ENCODE data around the gene ZNF454. TPM values are rescaled to one million over a fixed set of nuclear protein-coding genes. Genes with fewer than 3 reads are reported as not detected.

ZNF454 gene
- total RNA-seq, 1 donor, result 0.43 TPM

DNA sequence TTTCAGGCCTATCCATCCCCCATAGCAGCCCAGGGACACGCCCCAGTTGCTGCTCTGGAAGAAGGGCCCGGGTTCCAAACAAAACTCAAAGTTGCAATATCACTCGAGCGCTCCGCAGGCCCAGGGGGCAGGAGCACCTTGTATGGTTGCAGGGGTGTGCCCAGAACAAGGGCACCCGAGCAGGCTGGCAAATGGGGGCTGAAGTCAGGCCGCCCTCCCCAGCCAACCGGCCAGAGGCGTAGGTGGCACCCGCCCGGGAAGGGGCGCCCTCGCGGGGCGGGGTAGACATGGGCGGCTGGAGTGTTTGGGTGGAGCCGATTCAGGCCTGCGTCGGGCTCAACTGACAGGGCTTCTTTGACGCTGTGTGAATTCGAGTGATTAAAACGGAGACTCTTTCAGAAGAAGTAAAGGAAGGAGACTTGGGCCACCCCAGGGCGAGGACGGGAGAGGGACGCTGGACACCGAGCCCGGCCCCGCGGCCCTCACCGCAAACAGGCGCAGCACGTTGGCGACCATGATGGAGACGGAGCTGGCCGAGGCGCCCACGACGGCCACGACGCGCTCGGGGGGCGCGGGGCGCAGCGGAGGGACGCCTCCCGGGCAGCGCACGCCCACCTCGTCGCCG lies 53.1 kb downstream of the ZNF454 start:
- no peak overlapping the region for H3K4me3 ChIP-seq (ENCODE audit: low read depth, low read length)
- DNase-seq (ENCODE audit: low read depth), result no peak
- TF ChIP-seq, protein P1, sequence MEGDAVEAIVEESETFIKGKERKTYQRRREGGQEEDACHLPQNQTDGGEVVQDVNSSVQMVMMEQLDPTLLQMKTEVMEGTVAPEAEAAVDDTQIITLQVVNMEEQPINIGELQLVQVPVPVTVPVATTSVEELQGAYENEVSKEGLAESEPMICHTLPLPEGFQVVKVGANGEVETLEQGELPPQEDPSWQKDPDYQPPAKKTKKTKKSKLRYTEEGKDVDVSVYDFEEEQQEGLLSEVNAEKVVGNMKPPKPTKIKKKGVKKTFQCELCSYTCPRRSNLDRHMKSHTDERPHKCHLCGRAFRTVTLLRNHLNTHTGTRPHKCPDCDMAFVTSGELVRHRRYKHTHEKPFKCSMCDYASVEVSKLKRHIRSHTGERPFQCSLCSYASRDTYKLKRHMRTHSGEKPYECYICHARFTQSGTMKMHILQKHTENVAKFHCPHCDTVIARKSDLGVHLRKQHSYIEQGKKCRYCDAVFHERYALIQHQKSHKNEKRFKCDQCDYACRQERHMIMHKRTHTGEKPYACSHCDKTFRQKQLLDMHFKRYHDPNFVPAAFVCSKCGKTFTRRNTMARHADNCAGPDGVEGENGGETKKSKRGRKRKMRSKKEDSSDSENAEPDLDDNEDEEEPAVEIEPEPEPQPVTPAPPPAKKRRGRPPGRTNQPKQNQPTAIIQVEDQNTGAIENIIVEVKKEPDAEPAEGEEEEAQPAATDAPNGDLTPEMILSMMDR (IDR thresholded peaks at IDR 0.05; ENCODE audit: insufficient read depth, low read depth, low read length), result no peak

DNA sequence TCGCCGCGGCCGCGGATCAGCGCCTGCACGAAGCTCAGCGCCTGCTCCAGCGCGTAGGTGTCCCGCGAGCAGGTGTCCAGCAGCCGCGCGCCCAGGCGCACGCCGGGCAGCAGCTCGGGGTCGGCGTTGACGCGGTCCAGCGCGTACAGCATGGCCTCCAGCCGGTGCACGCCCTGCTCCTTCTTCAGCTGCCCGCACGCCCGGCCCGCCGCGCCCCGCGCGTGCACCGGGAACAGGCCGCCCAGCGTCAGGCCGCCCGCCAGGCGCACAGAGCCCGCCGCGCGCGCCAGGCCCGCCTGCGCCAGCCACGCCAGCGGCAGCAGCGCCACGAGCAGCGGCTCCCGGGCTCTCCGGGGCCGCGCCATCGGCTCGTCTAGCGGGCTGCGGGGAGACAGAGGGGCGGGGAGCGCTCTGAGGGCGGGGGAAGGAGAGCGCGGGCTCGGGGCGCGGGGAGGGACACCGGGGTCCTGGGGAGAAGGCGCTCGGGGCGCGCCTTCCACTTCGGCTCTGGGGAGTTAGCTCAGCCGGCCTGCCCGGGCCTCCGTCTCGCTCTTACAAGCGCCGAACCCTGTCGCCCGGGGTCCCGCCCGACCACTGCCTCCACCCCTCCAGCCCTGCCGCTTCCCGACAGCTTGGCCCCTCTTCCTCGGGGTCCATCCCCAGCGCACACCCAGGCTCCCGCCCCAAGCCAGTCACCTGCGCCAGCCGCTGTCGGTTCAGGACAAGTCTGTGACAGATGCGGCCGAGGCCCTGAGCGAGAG lies 53.8 kb downstream of the ZNF454 start, which contains the start of gene GRM6:
Gene GRM6, minus strand, starts transcription at position 741 of the 761 bp plus-strand sequence. Its CDS starts 376 bp downstream, at position 365.
- DNase-seq (ENCODE audit: low read depth), result no peak
- TF ChIP-seq, protein P1 (IDR thresholded peaks at IDR 0.05; ENCODE audit: insufficient read depth, low read depth, low read length), result no peak
- H3K4me3 ChIP-seq (ENCODE audit: low read depth, low read length), result no peak within 1 kb of the TSS

DNA sequence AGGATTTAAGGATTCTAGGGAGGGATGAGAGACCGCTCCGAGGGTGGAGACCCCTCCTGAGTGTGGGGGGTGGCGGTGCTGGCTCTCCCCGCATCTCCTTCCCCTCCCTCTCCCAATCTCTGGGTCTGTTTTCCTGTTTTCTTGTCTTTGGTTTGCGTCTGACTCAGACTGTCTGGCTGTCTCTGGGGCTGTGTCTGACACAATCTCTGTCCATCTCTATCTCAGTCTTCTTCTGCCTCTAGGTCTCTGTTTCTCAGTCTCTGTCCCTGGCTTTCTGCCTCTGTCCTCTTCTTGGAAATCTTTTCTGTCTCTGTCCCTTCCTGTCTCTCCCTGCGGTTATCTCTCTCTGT lies 54.3 kb downstream of the ZNF454 start:
- TF ChIP-seq, protein P1 (IDR thresholded peaks at IDR 0.05; ENCODE audit: insufficient read depth, low read depth, low read length), result no peak

DNA sequence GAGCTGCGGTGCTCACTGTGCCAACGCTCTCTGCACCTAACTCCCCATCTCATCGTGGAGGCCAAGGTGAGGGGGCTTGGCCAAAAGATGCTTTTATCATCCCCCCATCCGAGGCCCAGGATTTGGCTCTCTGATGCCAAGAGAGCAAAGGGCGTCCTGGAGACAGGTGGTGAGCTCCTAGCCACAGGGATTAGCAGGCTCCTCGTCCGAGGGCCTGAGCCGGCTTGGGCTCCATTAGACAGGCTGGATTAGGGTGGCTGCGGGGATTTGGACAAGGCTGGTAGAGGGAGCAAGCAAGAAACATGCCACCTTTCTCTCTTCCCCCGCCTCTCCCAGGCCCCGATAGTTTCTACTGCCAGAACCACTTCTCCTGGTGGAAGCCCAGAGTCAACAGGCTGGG lies 55.2 kb downstream of the ZNF454 start:
- H3K4me3 ChIP-seq (ENCODE audit: low read depth, low read length), result no peak overlapping the region
- TF ChIP-seq, protein P1 (IDR thresholded peaks at IDR 0.05; ENCODE audit: insufficient read depth, low read depth, low read length), result no peak
- DNase-seq (ENCODE audit: low read depth), result no peak

More for the DNA sequence above, 54.3 kb downstream of the ZNF454 start:
- no peak for DNase-seq (ENCODE audit: low read depth)
- no peak overlapping the region for H3K4me3 ChIP-seq (ENCODE audit: low read depth, low read length)

DNA sequence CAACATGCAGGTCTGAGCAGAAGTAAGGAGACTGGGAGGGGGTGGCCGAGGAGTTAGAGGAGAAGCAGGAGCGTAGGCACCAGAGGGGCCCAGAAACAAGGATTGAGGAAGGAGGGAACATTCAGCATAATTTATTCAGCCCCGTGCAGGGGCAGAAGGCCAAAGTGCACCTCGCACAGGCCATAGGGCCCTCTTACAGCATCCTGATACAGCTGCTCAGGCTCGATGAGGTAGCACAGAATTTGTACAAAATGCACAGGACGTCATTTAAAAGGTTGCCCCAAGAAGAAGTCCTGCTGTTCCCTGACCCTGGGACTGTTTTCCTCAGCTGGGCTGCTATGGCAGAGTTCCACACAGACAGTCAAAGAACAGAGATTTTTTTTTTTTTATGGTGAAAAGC lies 56.2 kb downstream of the ZNF454 start:
- H3K4me3 ChIP-seq (ENCODE audit: low read depth, low read length), result no peak overlapping the region
- no peak for DNase-seq (ENCODE audit: low read depth)
- TF ChIP-seq, protein P1 (IDR thresholded peaks at IDR 0.05; ENCODE audit: insufficient read depth, low read depth, low read length), result no peak

DNA sequence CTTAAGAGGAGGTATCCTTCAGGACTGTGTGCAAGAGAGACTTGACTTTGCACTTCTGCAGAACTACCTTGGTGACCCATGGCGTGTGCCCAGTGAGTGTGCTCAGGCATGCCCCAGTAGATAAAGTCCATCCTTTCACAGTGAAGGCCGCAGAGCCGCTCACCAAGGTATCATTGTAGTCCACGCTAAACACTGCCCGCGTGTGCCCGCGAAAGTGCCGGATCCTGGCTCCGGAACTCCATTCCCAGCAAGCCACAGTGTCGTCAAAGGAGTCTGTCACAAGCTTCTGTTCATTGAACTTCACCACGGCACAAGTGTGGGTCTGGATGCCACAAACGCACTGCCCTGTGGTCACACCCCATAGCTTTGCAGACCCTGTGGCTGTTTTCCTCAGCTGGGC lies 57.4 kb downstream of the ZNF454 start:
- DNase-seq (ENCODE audit: low read depth), result no peak
- TF ChIP-seq, protein P1 (IDR thresholded peaks at IDR 0.05; ENCODE audit: insufficient read depth, low read depth, low read length), result no peak

More for the DNA sequence above, 57.4 kb downstream of the ZNF454 start:
- H3K4me3 ChIP-seq (ENCODE audit: low read depth, low read length), result no peak overlapping the region

Measured in fibroblast of villous mesenchyme (primary cell).